ENCODE measurements around the gene ADGRB2.

ADGRB2 gene

DNA sequence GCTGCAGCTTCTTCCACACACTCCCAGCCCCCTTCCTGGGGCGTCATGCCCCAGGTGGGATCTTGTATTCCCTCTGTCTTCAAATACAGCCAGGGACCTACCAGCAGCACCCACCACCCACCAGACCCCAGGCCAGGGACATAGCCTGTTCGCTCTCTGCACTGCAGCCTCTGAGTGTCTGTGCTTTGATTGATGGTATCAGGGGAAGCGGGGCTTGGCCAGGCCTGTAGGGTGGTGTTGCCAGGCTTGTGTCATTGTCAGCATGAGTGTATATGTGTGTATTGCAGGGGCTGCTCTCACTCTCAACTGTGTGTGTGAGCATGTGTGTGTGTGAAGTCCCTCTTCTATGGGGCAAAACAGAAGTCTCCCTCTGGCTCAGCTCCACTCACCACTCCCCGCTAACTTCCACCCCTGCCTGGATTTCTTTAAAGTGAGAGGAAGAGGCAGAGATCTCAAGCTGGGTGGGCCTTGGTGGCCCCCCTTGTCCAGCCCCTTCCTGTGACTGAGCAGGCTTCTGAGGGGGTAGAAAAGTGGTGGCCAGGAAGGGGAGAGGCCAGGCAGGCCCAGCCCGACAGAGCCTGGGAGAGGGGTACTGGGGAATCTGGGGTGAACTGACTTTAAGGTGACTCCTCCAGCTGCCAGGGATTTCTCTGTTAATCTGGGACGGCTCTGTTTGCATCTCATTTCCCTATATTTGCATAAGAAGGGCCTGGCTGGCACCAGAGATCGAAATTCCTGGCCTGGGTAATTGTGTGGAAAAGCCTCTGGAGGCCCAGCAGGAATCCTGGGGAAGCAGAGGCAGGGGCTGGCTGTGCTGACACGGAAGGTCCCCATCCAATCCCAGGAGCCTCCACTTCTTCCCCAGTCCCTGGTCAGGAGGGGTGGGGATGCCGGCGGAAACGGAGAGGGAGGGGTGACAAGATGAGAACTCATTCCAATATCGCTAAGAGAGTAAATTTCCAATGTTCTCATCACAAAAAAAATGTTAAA is 18.6 kb upstream of the ADGRB2 start:
- DNase-seq (ENCODE audit: low read depth) = no peak

DNA sequence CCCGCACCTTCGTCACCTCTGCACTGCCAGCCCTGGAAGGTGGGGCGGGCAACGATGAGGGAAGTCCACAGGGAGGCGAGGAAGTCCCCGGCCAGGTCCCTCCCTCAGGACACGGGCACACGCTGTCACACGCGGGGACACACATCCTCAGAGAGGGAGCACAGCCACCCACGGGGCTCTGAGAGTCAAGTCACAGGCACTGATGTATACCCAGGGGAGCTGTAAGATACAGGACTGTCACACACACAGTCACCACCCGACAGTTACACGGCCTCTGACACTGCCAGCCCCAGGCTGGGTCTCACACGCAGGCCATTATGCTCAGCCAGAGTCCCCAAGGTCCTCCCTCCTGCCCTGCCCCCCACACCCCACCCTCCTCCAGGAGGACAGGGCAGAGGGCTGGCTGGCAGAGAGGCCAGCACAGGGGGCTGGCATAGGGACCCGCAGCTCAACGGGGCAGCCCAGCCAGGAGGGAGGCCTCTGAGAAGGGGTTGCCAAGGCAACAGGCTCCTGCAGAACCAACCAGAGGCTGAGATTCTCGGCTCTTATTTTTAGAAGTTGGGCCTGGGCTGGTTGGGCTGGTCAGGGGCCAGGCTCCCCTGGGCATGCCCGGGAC is 17.7 kb upstream of the ADGRB2 start:
- DNase-seq (ENCODE audit: low read depth) = no peak

GRCh38 chr1:31781138-31781755 is 17.1 kb upstream of the ADGRB2 start:
- DNase-seq (ENCODE audit: low read depth) = no peak

DNA sequence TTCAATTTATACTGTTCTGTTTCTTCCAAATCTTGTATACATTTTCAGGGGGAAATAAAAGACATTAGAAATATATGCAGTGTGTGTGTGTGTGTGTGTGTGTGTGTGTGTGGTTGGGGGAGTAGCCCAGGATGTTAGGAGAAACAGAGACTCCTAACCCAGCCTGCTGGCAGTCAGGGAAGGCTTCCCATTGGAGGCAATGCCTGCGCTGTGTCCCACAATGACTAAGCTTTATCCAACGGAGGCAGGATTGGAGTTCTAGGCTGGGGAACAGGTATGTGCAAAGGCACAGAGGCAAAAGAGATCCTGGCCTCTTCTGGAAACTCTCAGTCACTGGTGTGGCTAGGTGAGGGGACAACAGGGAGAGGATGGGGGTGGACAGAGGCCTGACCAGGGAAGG is 16.5 kb upstream of the ADGRB2 start:
- no peak for DNase-seq (ENCODE audit: low read depth)

- DNase-seq (ENCODE audit: low read depth) = no peak
These were observed 15.5 kb upstream of the ADGRB2 start for GRCh38 chr1:31779687-31780086.

DNA sequence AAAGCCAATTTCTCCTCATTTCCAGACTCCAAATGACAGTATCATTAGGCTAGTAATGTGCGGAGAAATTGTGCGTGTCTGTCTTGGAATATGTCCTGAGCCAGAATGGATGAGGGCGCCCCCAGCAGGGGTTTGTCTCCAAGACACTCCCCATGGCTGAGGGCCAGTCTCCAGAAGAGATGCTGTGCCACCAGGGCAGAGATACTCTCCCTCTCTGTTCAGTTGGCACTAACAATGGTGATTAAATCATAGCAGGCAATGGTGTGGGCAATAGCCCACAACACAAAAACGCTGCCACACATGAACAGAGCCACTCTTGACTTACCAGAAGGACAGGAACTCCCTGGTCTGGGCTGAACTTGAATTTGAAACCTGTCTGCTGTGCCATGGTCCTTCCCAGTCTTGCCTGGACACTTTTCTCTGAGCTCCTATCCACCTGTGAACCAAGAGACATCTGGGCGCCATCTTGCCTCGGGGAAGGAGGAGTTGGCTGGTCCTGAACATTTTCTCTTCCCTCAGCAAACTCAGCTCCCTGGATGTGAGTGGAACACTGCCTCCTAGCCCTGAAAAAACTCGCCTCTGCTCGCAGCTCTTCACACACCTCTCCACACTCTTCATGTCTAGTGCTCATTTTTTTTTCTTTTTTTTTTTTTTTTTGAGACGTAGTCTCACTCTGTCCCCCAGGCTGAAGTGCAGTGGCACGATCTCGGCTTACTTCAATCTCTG is 14.8 kb upstream of the ADGRB2 start:
- DNase-seq (ENCODE audit: low read depth) = no peak

GRCh38 chr1:31776516-31776915 is 12.4 kb upstream of the ADGRB2 start:
- no peak for DNase-seq (ENCODE audit: low read depth)

- DNase-seq (ENCODE audit: low read depth) = no peak
These were observed 11.9 kb upstream of the ADGRB2 start for GRCh38 chr1:31776032-31776431.

GRCh38 chr1:31775210-31775999 is 11.3 kb upstream of the ADGRB2 start:
- DNase-seq (ENCODE audit: low read depth) = no peak

DNA sequence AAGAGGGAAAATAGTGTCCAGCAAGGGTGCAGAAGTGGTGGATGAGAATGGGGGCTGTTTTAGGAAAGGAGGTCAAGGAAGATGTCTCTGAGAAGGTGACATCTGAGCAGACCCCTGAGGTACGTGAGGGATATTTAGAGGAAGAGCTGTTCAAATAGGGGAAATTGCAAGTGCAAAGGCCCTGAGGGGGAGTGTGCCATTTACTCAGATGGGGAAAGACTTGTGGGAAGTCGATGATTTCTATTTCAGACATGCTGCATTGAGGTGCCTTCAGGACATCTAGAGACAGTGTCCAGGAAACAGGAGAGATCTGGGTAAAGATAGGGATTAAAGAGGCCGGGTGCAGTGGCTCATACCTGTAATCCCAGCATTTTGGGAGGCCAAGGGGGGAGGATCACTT is 10.4 kb upstream of the ADGRB2 start:
- DNase-seq (ENCODE audit: low read depth) = no peak

- no peak for DNase-seq (ENCODE audit: low read depth)
These were observed 9.7 kb upstream of the ADGRB2 start for GRCh38 chr1:31773861-31774260.

GRCh38 chr1:31772669-31773248 is 8.6 kb upstream of the ADGRB2 start:
- no peak for DNase-seq (ENCODE audit: low read depth)

GRCh38 chr1:31771891-31772668 is 7.9 kb upstream of the ADGRB2 start:
- DNase-seq (ENCODE audit: low read depth) = no peak

DNA sequence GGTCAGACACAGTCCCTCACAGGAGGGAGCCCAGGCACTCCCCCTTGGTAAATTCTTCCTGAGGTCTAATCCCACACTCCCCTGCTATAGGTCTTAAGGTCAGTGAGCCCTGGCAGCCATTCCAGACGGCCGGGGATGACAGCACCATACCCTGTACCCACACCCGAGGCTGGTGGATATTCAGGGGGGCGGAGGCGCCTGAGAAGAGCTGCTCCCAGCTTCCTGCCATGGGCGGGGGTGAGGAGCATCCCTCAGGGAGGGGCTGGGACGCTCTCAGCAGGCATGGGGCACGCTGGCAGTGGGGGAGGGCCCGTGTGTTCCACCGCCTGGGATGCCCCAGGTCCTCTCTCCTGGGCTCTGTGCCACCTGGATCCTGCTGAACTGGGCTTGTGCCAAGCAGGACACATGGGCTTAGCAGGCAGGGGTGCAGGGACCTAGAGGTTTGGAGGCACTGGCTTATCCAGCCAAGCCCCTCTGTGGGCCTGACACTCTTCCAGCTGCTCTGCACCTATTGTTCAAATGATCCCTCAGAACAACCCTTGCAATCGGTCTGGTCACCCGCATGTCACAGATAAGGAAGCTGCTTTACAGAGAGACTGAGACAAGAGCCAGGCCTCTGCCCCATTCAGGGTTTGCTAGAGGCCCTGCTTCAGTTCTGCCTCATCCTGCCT is 5.7 kb upstream of the ADGRB2 start:
- no peak for DNase-seq (ENCODE audit: low read depth)

GRCh38 chr1:31768939-31769704 is 5.0 kb upstream of the ADGRB2 start:
- DNase-seq (ENCODE audit: low read depth) = no peak

- no peak for DNase-seq (ENCODE audit: low read depth)
These were observed 4.3 kb upstream of the ADGRB2 start for GRCh38 chr1:31768407-31768907.

GRCh38 chr1:31767225-31767624 is 3.1 kb upstream of the ADGRB2 start:
- no peak for DNase-seq (ENCODE audit: low read depth)

DNA sequence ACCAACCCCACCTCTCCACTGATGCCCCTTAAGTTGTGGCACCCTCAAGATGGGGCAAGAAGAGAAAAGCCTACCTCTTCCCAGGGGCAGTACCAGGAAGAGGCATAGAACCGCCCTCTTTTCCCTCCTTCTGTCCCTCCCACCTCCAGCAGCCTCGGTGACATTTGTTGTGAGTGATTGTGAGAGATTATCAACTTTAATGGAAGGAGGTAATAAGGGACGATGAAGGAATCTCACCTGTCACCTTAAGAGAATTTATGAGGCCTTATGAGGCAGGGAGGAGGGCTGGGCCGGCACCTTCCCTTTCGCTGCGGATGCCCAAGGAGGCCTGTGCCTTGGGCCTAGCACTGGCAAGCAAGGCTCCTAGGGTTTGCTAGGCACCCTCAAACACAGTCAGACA is 1.4 kb upstream of the ADGRB2 start:
- DNase-seq (ENCODE audit: low read depth) = no peak

DNA sequence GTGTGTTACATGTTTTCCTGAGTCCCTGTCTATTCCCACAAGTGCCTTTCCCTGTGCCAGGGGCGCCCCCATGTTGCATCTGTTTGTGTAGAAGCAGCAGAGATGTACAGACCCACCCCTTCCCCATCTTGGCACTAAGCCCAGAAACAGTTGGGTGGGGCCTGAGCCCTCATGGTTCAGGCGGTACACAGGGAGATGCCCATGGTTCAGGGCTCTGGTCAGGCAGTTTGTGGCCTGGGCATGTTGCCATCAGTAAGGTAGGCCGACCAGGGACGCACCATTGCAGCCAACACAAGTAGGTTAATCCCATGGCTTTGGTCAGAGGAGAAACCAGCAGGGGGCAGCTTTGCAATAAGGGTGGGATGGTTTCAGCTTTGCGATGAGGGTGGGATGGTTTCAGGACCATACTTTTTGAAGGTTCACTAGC is 914 bp upstream of the ADGRB2 start:
- DNase-seq (ENCODE audit: low read depth) = no peak
